Measurements from ENCODE around the gene CHL1.

DNA sequence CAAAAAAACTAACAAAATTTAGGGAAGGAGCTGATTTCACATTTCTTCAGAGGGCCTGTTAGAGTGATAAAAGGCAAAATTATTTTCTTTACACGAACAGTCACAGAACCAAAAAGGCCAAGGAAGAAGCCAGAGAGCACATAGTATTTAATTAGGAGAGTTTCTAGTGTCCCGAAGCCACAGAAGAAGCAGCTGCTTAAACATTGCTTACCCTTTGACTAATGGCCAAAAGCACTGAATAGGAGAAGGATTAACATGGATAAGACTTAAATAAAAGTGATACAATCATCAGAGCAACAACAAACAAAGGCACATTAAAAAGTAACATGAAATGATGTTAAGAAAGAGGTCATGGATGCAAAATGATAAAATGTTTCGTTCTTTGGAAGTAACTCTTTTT, 98.6 kb downstream of the CHL1 start:
- TF ChIP-seq POLR2AphosphoS5 (IDR thresholded peaks at IDR 0.05; ENCODE audit: borderline replicate concordance, low read depth, low read length) (no peak), EZH2 (IDR thresholded peaks at IDR 0.05) (no peak)
